Ishikawa (cell line): ENCODE results near the gene CAMK4.

ENCODE experiments used
- CEBPB ChIP-seq: IDR thresholded peaks from 2 replicates; pipeline ENCODE4 v1.6.1; 2012
- CREB1 ChIP-seq: IDR thresholded peaks from 2 replicates; pipeline ENCODE4 v1.6.1; 2012; ENCODE audit warnings: low read depth
- EGR1 ChIP-seq: IDR thresholded peaks from 2 replicates; pipeline ENCODE4 v1.6.1; 2012
- EP300 ChIP-seq: IDR thresholded peaks from 2 replicates; pipeline ENCODE4 v1.6.1; 2012; ENCODE audit warnings: borderline replicate concordance
- FOXM1 ChIP-seq: IDR thresholded peaks from 2 replicates; pipeline ENCODE4 v1.6.1; 2012; ENCODE audit warnings: low read depth, borderline replicate concordance
- NFIC ChIP-seq: IDR thresholded peaks from 2 replicates; pipeline ENCODE4 v1.6.1; 2012
- RAD21 ChIP-seq: IDR thresholded peaks from 2 replicates; pipeline ENCODE4 v1.6.1; 2012; ENCODE audit warnings: low read depth
- TAF1 ChIP-seq: IDR thresholded peaks from 2 replicates; pipeline ENCODE4 v1.6.1; 2012; ENCODE audit warnings: low read depth, mild to moderate bottlenecking
- TCF12 ChIP-seq: IDR thresholded peaks from 2 replicates; pipeline ENCODE4 v1.6.1; 2012; ENCODE audit warnings: low read depth
- TEAD4 ChIP-seq: IDR thresholded peaks from 2 replicates; pipeline ENCODE4 v1.6.1; 2012
- YY1 ChIP-seq: IDR thresholded peaks from 2 replicates; pipeline ENCODE4 v1.6.1; 2012; ENCODE audit warnings: low read depth
- ZBTB7A ChIP-seq: IDR thresholded peaks from 2 replicates; pipeline ENCODE4 v1.6.1; 2012; ENCODE audit warnings: low read depth
- TF ChIP-seq, protein P1 (sequence below): IDR thresholded peaks from 2 replicates; pipeline ENCODE4 v1.6.1; 2012; ENCODE audit warnings: low read depth, mild to moderate bottlenecking
- TF ChIP-seq, protein P2 (sequence below): IDR thresholded peaks from 2 replicates; pipeline ENCODE4 v1.6.1; 2012
- TF ChIP-seq, protein P3 (sequence below): IDR thresholded peaks from 2 replicates; pipeline ENCODE4 v1.6.1; 2012

The CAMK4 gene

GRCh38 chr5:111528056-111528455 is 303.9 kb downstream of the CAMK4 start:
- TF ChIP-seq EP300 (no peak), ZBTB7A (no peak), TAF1 (no peak), RAD21 (no peak), CREB1 (no peak)
- TF ChIP-seq, protein P1, sequence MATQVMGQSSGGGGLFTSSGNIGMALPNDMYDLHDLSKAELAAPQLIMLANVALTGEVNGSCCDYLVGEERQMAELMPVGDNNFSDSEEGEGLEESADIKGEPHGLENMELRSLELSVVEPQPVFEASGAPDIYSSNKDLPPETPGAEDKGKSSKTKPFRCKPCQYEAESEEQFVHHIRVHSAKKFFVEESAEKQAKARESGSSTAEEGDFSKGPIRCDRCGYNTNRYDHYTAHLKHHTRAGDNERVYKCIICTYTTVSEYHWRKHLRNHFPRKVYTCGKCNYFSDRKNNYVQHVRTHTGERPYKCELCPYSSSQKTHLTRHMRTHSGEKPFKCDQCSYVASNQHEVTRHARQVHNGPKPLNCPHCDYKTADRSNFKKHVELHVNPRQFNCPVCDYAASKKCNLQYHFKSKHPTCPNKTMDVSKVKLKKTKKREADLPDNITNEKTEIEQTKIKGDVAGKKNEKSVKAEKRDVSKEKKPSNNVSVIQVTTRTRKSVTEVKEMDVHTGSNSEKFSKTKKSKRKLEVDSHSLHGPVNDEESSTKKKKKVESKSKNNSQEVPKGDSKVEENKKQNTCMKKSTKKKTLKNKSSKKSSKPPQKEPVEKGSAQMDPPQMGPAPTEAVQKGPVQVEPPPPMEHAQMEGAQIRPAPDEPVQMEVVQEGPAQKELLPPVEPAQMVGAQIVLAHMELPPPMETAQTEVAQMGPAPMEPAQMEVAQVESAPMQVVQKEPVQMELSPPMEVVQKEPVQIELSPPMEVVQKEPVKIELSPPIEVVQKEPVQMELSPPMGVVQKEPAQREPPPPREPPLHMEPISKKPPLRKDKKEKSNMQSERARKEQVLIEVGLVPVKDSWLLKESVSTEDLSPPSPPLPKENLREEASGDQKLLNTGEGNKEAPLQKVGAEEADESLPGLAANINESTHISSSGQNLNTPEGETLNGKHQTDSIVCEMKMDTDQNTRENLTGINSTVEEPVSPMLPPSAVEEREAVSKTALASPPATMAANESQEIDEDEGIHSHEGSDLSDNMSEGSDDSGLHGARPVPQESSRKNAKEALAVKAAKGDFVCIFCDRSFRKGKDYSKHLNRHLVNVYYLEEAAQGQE, result no peak
- TF ChIP-seq, protein P2, sequence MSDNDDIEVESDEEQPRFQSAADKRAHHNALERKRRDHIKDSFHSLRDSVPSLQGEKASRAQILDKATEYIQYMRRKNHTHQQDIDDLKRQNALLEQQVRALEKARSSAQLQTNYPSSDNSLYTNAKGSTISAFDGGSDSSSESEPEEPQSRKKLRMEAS, result no peak
- TF ChIP-seq, protein P3, sequence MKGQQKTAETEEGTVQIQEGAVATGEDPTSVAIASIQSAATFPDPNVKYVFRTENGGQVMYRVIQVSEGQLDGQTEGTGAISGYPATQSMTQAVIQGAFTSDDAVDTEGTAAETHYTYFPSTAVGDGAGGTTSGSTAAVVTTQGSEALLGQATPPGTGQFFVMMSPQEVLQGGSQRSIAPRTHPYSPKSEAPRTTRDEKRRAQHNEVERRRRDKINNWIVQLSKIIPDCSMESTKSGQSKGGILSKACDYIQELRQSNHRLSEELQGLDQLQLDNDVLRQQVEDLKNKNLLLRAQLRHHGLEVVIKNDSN, result no peak

- TF ChIP-seq, protein P3, result no peak
- no peak for TF ChIP-seq FOXM1
- no peak for TF ChIP-seq ZBTB7A
- no peak for TF ChIP-seq TEAD4
- TF ChIP-seq RAD21, result no peak
- no peak for TF ChIP-seq YY1
- TF ChIP-seq TAF1, result no peak
- no peak for TF ChIP-seq NFIC
- TF ChIP-seq, protein P1, result no peak
- no peak for TF ChIP-seq TCF12
- TF ChIP-seq CREB1, result no peak
These were observed 306.1 kb downstream of the CAMK4 start for GRCh38 chr5:111530298-111530740.

DNA sequence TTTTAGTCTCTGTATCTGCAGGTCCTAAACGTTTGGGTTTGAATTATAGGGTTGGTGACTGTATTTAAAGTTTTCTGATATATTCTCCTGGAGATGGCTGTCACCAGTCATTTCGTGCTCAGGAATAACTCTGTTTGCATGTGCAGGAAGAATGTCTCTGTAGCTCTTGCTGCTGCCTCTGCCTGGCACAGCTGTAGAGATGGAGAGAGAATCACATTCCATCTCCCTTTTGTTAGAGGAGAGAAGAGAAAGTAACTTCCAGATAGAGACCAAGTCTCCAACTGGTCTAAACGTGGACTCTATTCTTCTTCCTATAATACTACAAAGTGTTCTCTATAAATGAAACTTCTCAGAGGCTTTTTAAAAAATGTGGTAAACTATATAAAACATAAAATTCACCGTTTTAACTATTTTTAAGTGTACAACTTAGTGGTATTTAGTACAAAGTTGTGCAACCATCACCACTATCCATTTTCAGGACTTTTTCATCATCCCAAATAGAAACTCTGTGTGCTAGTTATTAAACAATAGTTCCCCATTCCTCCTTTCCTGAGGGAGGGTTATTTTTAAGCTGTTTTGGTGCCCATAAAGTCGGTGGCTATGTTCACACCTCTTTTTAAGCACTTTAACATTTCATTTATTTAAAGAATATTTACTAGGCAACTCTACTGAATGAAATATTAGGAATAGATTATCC is 308.9 kb downstream of the CAMK4 start:
- no peak for TF ChIP-seq CREB1
- no peak for TF ChIP-seq EP300
- no peak for TF ChIP-seq ZBTB7A
- no peak for TF ChIP-seq EGR1
- TF ChIP-seq, protein P3, result no peak
- TF ChIP-seq RAD21, result no peak
- TF ChIP-seq, protein P1, result no peak
- no peak for TF ChIP-seq NFIC
- TF ChIP-seq TAF1, result no peak
- TF ChIP-seq, protein P2, result no peak
- TF ChIP-seq TEAD4, result no peak
- TF ChIP-seq YY1, result no peak
- TF ChIP-seq TCF12, result no peak
- TF ChIP-seq CEBPB, result no peak
- TF ChIP-seq FOXM1, result no peak

GRCh38 chr5:111535879-111536549 is 311.8 kb downstream of the CAMK4 start:
- no peak for TF ChIP-seq ZBTB7A
- no peak for TF ChIP-seq CEBPB
- TF ChIP-seq TEAD4, result no peak
- no peak for TF ChIP-seq EGR1
- TF ChIP-seq TAF1, result no peak
- TF ChIP-seq, protein P1, result no peak
